GM03348 (cell line): ENCODE results near the gene IL15RA.

Experiments
- DNase-seq: peaks from one replicate; pipeline ENCODE4 v3.0.0; 2012; ENCODE audit warnings: low spot score

The IL15RA gene

DNA sequence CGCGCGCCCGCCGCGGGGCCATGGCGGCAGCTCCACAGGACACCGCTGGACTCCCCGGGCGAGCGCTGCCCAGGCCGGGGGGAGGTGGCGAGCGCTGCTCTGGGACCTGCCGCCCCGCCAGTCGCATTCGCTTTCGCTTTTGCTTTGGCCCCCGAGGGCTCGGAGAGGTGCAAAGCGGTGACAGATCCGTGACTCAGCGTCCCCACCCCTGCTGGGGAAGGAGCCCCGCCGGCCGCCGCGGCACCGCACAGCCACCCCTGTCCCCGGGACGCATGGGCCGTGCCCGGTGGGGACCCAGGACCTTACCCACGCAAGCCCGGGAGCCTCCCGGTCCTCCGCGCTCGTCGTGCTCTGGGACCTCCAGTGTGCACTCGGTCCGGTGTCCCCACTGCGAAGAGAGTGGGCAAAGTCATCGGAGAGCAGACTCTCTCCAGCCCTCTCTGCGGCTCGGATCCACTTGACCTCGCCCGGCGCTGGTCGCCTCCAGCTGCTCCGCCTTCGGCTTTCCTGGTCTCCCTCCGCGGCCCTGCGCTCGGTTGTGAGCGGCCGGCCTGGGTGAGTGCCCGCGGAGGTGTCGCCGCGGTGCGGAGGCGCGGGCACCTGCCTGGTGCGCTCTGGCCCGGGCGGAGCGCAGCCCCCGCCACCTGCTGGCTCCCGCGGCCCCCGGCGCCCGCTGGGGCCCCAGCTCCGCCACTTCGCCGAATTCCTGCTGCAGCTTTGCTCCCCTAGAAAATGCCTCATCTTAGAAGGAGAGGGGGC, at the start of gene IL15RA:
TSS of gene IL15RA (minus strand) at position 73 of the 759 bp plus-strand sequence. CDS start at position 22, 51 bp downstream.
- peak; percentile 86 for DNase-seq

- DNase-seq: no peak
These were observed 48.4 kb upstream of the IL15RA start for GRCh38 chr10:6025683-6026255.

GRCh38 chr10:6024334-6024682, 47.0 kb upstream of the IL15RA start:
- DNase-seq: no peak

DNA sequence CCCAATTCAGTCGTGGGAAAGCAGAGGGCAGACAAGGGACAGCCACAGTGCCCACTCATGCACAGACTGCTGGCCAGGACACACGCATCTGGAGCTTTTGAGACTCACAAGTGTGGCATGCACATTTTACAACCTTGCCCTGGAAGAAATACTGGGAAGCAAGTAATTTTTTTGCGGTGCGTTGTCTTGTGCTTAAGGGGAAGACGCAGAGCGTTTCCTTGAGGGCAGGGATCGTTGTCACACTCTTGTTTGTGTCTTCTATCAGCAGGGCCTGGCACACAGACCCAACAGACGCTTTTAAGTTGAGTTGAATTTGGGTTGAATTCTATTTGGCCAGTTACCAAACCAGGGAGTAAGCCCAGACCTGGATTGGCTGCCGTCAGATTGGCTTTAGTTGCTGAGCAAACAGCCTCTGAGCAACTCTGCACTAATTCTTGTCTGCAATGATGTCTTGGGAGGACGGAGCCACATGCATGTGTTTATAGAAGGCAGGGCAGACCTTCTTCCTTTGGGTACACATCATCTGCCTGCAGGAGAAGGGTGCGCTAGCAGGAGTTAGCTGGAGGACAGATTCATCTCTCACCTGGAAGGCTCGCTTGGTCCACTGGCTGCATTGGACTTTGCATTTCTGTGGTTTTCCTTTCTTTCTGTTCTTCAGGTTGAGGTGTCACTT, 46.5 kb upstream of the IL15RA start:
- DNase-seq: peak; percentile 63

DNA sequence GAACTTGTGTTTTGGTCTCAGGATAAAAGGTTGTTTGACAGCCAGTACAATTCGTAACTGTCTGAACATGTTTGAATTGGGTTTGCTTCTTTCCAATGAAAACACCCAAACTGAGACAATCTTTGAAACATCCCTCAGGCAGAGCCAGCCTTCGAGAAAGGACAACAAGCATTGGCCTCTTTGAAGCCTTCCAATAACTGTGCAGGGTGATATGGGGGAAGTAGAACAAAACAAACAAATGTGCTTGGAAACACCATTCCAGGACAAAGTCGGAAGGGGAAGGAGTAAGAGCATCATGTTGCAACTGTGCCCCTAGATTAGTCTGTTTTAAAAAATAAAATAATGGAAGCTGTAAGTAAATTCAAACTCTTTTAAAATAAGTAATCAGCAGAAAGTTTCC, 45.3 kb upstream of the IL15RA start:
- DNase-seq: no peak

- no peak for DNase-seq
These were observed 43.5 kb upstream of the IL15RA start for GRCh38 chr10:6020826-6021225.

DNA sequence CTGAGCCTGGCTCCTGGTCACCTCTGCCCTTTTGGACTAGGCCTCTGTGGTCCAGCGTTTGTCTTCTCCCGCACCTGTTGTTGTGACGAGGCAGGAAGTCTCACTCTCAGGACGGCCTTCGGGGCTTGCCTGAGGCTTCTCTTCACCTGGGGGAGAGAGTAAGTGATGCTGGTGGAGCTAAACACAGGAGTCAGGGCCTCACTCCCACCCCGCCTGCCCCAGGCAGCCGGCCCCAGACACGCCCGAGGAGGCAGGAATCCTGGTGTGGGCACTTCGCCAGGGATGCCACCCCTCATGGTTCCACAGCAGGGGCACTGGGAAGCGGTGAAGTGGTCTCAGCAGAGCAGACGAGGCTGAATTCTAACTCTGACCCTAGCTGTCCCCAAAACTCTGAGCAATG, 42.5 kb upstream of the IL15RA start:
- no peak for DNase-seq

DNA sequence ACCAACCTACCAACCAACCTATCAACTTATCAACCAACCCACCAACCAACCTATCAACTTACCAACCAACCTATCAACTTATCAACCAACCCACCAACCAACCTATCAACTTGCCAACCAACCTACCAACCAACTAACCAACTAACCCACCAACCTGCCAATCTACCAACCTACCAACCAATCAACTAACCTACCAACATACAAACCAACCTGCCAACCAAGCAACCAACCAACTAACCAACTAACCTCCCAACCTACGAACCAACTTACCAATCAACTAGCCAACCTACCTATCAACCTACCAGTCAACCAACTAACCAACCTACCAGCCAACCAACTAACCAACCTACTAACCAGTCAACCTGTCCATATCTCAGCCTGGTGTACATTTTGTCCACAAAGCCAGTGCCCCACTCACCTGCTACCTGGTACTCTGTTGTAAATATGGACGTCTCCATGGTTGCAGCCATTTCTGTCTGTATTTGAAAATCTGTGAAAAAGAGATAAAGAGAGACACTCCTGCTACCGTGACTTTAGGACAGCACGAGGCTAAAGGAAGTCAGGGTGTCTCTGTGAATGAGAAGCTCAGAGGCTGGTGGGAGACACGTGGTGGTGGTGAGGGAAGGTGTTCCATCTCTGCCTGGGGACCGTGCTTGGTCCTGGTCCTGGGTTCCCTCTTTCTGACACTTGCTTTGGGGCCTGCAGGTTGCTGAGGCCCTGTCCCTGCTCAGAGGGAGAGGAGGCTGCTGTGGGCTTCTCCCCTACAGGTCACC, 41.9 kb upstream of the IL15RA start:
- DNase-seq: no peak

DNA sequence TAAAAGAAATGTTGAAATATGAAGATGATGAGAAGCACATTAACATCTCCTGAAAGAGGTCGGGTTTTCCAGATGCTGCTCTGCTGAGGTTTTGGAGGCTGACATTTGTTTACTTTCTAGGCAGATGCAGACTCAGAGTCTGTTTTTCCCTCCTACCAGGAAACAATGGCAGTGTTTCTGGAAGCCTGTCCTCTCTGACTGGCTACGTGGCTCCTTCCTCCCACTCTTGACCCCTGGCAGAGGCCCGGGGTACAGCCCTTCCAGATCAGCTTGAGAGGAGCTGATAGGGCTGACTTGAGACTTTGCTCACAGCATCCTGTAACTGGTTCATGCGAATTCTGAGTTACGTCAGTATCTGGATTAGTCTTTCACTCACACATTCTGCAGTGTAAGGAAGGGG, 41.1 kb upstream of the IL15RA start:
- no peak for DNase-seq

- no peak for DNase-seq
These were observed 40.5 kb upstream of the IL15RA start for GRCh38 chr10:6017781-6018354.

GRCh38 chr10:6014241-6014761, 37.0 kb upstream of the IL15RA start:
- peak; percentile 70 for DNase-seq

- DNase-seq: no peak
These were observed 36.3 kb upstream of the IL15RA start for GRCh38 chr10:6013413-6014192.

- no peak for DNase-seq
These were observed 35.0 kb upstream of the IL15RA start for GRCh38 chr10:6012121-6012905.

GRCh38 chr10:6011558-6011957, 34.2 kb upstream of the IL15RA start:
- DNase-seq: no peak

DNA sequence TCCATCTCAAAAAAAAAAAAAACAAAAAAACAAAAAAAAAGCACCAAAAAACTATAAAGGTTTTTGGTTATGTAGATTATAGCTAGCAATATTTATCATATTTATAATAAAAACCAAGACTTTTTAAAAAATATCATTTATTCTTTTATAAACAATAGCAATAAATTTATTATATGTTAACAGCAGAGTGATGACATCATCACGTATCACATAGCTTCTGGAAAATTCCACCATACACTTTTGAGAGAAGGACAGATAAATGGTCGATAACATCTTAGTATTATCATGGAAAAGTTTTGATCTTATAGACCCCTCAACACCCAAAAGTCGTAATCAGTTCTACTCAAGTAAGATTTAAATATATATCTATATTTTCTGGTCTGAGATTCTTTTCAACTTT, 33.2 kb upstream of the IL15RA start:
- DNase-seq: no peak

GRCh38 chr10:6009961-6010360, 32.6 kb upstream of the IL15RA start:
- DNase-seq: no peak

GRCh38 chr10:6009150-6009549, 31.8 kb upstream of the IL15RA start:
- peak; percentile 74 for DNase-seq

DNA sequence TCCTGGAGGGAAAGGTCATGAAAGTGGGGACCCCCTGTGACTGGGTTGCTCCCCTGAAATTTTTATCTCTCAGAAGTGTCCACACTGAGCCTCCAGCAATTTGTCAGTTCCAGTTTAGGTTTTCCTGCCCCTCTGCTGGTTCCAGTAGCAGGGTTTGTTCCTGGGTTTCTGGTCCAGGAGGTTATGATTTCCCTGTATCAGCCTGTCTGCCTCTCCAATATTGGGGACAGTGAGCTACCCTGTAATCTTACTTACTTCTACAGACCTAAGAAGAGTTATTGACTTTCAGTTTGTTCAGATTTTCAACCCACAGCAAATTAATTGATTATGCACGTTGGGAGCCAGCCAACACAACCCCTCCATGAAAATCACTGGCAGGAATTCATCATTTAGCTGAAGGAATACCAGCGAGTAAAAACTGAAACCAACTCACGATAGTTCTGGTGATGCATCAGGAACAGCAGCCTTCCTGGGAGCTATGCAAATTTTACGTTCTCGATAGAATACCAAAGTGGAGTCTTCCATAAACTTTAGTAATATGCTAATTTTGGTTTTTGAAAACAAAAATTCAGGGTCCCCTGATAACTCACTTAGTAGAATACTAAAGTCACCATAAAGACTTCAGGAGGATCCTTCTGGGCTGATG, 31.3 kb upstream of the IL15RA start:
- no peak for DNase-seq

DNA sequence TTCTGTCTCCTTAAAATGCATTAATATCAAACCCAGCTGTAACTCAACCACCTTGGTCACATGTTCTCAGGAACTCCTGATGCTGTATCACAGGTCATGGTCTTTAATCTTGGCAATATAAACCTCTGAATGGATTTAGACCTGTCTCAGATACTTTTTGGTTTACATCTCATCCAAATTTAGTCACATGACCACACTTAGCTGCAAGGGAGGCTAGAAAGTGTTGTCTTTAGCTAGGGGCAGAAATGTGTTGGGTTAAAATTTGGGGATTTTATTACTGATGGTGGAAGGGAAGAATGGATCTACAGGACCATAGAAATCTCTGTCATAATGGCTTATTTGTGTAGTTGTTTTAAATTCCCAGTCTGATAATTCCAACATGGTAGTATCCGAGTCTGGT, 29.6 kb upstream of the IL15RA start:
- DNase-seq: no peak

- no peak for DNase-seq
These were observed 29.2 kb upstream of the IL15RA start for GRCh38 chr10:6006546-6006945.
